ENCODE results near the gene GATM. TPM values are rescaled to one million over a fixed set of nuclear protein-coding genes. Genes with fewer than 3 reads are reported as not detected.

GATM gene
- total RNA-seq (83.8 TPM), polyA plus RNA-seq (21.8 TPM)

GRCh38 chr15:45378149-45378912, at the start of gene GATM:
GATM (minus strand) TSS chr15:45378544; CDS start chr15:45378453, 91 bp downstream.
- H3K4me1 ChIP-seq (ENCODE audit: insufficient read depth) = no peaks in the 10 kb centered on the region
- peak; percentile 53 for DNase-seq (ENCODE audit: extremely low spot score)
- WGBS = under 1% methylated on average over 87 of the region's 87 CpGs
- H3K27ac ChIP-seq (ENCODE audit: low read depth) = no peak within 1 kb of the TSS
- peak within 1 kb of the TSS; percentile 54 for H3K4me3 ChIP-seq (ENCODE audit: low read depth, low read length)
- no peaks in the 10 kb centered on the region for H3K36me3 ChIP-seq (ENCODE audit: insufficient read depth)

DNA sequence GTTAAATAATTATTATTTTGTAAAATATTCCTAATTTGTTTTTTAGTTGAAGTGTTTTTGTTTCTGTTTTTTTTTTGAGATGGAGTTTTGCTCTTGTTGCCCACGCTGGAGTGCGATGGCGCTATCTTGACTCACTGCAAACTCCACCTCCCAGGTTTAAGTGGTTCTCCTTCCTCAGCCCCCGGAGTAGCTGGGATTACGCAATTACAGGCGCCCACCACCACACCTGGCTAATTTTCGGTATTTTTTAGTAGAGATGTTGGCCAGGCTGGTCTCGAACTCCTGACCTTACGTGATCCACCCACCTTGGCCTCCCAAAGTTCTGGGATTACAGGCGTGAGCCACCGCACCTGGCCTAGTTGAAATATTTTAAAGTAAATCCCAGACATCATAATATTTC, 48.7 kb upstream of the GATM start:
- Histone ChIP-seq H3K4me3 (ENCODE audit: low read depth, low read length) (no peak overlapping the region), H3K36me3 (ENCODE audit: insufficient read depth) (no peaks in the 10 kb centered on the region), H3K27ac (ENCODE audit: low read depth) (no peak overlapping the region), H3K4me1 (ENCODE audit: insufficient read depth) (no peaks in the 10 kb centered on the region)
- DNase-seq (ENCODE audit: extremely low spot score) = no peak
- WGBS = 92% methylated on average over 11 of the region's 11 CpGs

GRCh38 chr15:45425135-45425534, 46.8 kb upstream of the GATM start:
- no peak for DNase-seq (ENCODE audit: extremely low spot score)
- Histone ChIP-seq H3K36me3 (ENCODE audit: insufficient read depth) (no peaks in the 10 kb centered on the region), H3K4me3 (ENCODE audit: low read depth, low read length) (no peak overlapping the region), H3K4me1 (ENCODE audit: insufficient read depth) (no peaks in the 10 kb centered on the region), H3K27ac (ENCODE audit: low read depth) (no peak overlapping the region)
- WGBS = 86% methylated on average over 7 of the region's 7 CpGs

- 96% methylated on average over 2 of the region's 2 CpGs for WGBS
- no peaks in the 10 kb centered on the region for H3K36me3 ChIP-seq (ENCODE audit: insufficient read depth)
- H3K4me1 ChIP-seq (ENCODE audit: insufficient read depth) = no peaks in the 10 kb centered on the region
- H3K4me3 ChIP-seq (ENCODE audit: low read depth, low read length) = no peak overlapping the region
- H3K27ac ChIP-seq (ENCODE audit: low read depth) = no peak overlapping the region
- no peak for DNase-seq (ENCODE audit: extremely low spot score)
These were observed 46.1 kb upstream of the GATM start for GRCh38 chr15:45424429-45424828.

GRCh38 chr15:45417303-45417950, 39.1 kb upstream of the GATM start:
- no peak for DNase-seq (ENCODE audit: extremely low spot score)
- H3K27ac ChIP-seq (ENCODE audit: low read depth) = no peak overlapping the region
- no peaks in the 10 kb centered on the region for H3K4me1 ChIP-seq (ENCODE audit: insufficient read depth)
- H3K4me3 ChIP-seq (ENCODE audit: low read depth, low read length) = no peak overlapping the region
- peaks cover 4% of the 10 kb centered on the region for H3K36me3 ChIP-seq (ENCODE audit: insufficient read depth)
- whole genome bisulfite sequencing = 91% methylated on average over 7 of the region's 7 CpGs

DNA sequence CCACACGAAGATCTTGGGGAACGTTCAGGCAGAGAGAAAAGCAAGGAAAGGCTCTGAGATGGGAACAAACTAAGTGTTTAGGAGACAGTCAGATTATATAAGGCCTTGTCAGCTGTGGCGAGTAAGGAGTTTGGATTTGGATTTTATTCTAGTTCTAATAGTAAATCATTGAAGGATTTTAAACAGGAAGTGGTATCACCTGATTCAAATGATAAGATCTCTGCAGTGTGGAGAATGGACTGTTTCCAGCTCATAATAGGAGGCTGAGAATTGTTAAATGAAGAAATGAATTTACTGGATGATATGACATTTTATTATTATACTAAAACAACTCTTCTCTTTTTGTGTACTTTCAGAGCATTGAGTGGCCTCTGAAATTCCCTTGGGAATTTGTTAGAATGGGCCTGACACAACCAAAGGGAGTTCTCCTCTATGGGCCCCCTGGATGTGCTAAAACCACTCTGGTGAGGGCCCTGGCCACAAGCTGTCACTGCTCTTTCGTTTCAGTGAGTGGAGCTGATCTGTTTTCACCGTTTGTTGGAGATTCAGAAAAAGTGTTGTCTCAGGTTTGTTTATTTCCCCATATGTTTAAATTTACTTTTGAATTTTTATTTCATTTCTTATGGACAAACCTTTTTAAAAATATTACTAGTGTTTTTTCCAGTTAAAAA, 36.0 kb upstream of the GATM start:
- no peaks in the 10 kb centered on the region for H3K4me1 ChIP-seq (ENCODE audit: insufficient read depth)
- H3K4me3 ChIP-seq (ENCODE audit: low read depth, low read length) = no peak overlapping the region
- H3K36me3 ChIP-seq (ENCODE audit: insufficient read depth) = peaks cover 10% of the 10 kb centered on the region
- no peak for DNase-seq (ENCODE audit: extremely low spot score)
- WGBS = 70% methylated on average over 5 of the region's 5 CpGs
- no peak overlapping the region for H3K27ac ChIP-seq (ENCODE audit: low read depth)

GRCh38 chr15:45409596-45409995, 31.3 kb upstream of the GATM start:
- Histone ChIP-seq H3K4me3 (ENCODE audit: low read depth, low read length) (no peak overlapping the region), H3K27ac (ENCODE audit: low read depth) (no peak overlapping the region), H3K36me3 (ENCODE audit: insufficient read depth) (peaks cover 10% of the 10 kb centered on the region), H3K4me1 (ENCODE audit: insufficient read depth) (no peaks in the 10 kb centered on the region)
- DNase-seq (ENCODE audit: extremely low spot score) = no peak
- 90% methylated on average over 5 of the region's 5 CpGs for WGBS

GRCh38 chr15:45407786-45408185, 29.4 kb upstream of the GATM start:
- 88% methylated on average over 1 of the region's 1 CpG for WGBS
- Histone ChIP-seq H3K36me3 (ENCODE audit: insufficient read depth) (peaks cover 10% of the 10 kb centered on the region), H3K4me3 (ENCODE audit: low read depth, low read length) (no peak overlapping the region), H3K4me1 (ENCODE audit: insufficient read depth) (no peaks in the 10 kb centered on the region), H3K27ac (ENCODE audit: low read depth) (no peak overlapping the region)
- DNase-seq (ENCODE audit: extremely low spot score) = no peak

DNA sequence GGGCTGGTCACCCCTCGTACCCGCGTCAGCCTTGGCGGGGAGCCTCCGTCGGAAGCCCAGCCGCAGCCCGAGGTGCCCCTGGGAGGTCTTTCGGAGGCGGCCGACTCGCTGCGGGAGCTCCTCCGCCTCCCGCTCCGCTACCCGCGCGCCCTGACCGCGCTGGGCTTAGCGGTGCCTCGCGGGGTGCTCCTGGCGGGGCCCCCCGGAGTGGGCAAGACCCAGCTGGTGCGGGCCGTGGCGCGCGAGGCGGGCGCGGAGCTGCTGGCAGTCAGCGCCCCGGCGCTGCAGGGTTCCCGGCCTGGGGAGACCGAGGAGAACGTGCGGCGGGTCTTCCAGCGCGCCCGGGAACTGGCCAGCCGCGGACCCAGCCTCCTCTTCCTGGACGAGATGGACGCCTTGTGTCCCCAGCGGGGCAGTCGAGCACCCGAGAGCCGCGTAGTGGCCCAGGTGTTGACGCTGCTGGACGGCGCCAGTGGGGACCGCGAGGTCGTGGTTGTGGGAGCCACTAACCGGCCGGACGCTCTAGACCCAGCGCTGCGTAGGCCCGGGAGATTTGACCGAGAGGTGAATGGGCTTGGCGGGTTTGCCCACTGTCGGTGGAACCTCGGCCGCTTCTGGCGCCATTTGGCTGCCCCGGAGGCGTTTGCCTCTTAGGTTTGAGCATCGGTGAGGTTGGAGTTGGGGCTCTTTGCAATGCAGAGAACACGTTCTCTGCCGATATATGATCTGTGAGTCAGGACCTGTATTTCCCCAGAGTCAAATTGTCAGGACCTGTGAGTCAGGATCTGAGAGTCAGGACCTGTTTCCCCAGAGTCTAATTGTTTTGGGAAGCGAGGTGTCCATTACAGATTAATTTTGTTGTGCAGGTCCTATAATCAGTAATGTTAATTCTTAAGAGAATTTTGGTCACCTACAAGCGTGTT, 24.9 kb upstream of the GATM start:
- no peak overlapping the region for H3K27ac ChIP-seq (ENCODE audit: low read depth)
- H3K4me1 ChIP-seq (ENCODE audit: insufficient read depth) = no peaks in the 10 kb centered on the region
- peak overlapping the region; percentile 95 for H3K4me3 ChIP-seq (ENCODE audit: low read depth, low read length)
- WGBS = under 1% methylated on average over 79 of the region's 79 CpGs
- no peak for DNase-seq (ENCODE audit: extremely low spot score)
- H3K36me3 ChIP-seq (ENCODE audit: insufficient read depth) = peaks cover 3% of the 10 kb centered on the region

- WGBS = under 1% methylated on average over 84 of the region's 84 CpGs
These were observed 24.0 kb upstream of the GATM start for GRCh38 chr15:45402162-45402954.

DNA sequence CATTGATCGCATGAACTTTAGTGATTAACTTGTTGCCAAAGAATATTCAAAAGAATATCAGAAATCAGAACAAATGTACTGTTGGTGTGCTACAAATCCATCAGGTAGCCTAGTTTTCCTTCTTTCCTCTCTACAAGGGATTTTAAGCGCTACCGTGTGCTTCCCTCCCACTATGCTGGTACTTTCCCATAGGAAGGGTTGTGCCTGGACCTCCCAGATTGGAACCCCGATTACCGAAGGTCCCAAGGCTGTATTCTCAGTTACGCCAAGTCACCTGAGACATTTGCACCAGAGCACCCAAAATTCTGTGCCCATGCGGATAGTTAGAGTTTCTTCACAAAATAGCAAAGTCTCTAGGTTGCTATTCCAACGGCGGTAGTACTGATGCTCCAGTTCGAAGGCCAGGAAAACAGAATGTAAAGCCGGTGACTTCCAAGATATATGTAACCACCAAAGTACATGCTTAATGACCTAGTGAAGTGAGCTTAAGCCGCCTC, 23.4 kb upstream of the GATM start:
- 3% methylated on average over 12 of the region's 12 CpGs for WGBS
- no peaks in the 10 kb centered on the region for H3K36me3 ChIP-seq (ENCODE audit: insufficient read depth)
- DNase-seq (ENCODE audit: extremely low spot score) = no peak
- H3K27ac ChIP-seq (ENCODE audit: low read depth) = peak overlapping the region; percentile 2
- H3K4me3 ChIP-seq (ENCODE audit: low read depth, low read length) = peak overlapping the region; percentile 95
- no peaks in the 10 kb centered on the region for H3K4me1 ChIP-seq (ENCODE audit: insufficient read depth)

More at GRCh38 chr15:45402162-45402954, 24.0 kb upstream of the GATM start:
- peak overlapping the region; percentile 95 for H3K4me3 ChIP-seq (ENCODE audit: low read depth, low read length)
- peak; percentile 96 for DNase-seq (ENCODE audit: extremely low spot score)
- H3K36me3 ChIP-seq (ENCODE audit: insufficient read depth) = peaks cover 3% of the 10 kb centered on the region
- H3K27ac ChIP-seq (ENCODE audit: low read depth) = peak overlapping the region; percentile 73
- H3K4me1 ChIP-seq (ENCODE audit: insufficient read depth) = no peaks in the 10 kb centered on the region

DNA sequence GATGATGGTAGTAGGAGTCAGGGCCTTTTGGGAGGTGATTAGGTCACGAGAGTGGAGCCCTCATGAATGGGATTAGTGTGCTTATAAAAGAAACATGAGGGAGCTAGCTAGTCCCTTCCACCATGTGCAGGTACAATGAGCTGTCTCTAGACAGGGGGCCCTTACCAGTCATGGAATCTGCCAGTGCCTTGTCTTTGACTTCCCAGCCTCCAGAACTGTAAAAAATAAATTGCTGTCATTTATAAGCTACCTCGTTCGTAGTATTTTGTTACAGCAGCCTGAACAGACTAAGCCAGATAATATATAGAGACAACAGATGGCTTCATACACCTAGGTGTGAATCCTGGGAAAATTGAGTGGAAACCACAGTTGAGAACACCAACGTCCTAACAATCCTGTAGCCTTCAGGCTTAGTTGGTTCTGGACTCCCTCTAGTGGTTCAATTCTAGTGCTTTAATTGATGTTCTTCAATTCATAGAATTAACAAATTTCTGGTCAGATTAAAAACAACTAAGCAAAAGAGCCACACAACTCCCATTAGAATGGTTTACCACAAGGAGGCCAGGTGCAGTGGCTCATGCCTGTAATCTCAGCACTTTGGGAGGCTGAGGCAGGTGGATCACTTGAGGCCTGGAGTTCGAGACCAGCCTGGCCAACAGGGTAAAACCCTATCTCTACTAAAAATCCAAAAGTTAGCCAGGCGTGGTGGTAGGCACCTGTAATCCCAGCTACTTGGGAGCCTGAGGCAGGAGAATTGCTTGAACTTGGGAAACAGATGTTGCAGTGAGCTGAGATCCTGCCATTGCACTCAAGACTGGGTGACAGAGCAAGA, 21.3 kb upstream of the GATM start:
- H3K36me3 ChIP-seq (ENCODE audit: insufficient read depth) = no peaks in the 10 kb centered on the region
- no peaks in the 10 kb centered on the region for H3K4me1 ChIP-seq (ENCODE audit: insufficient read depth)
- H3K4me3 ChIP-seq (ENCODE audit: low read depth, low read length) = no peak overlapping the region
- no peak for DNase-seq (ENCODE audit: extremely low spot score)
- WGBS = 48% methylated on average over 6 of the region's 6 CpGs
- H3K27ac ChIP-seq (ENCODE audit: low read depth) = no peak overlapping the region
